ENCODE data around the gene ADAP1. TPM values are rescaled to one million over a fixed set of nuclear protein-coding genes. Genes with fewer than 3 reads are reported as not detected.

The ADAP1 gene
- total and polyA plus RNA-seq, 12 donors = 2.3 to 14.9 (median 9.7) TPM

DNA sequence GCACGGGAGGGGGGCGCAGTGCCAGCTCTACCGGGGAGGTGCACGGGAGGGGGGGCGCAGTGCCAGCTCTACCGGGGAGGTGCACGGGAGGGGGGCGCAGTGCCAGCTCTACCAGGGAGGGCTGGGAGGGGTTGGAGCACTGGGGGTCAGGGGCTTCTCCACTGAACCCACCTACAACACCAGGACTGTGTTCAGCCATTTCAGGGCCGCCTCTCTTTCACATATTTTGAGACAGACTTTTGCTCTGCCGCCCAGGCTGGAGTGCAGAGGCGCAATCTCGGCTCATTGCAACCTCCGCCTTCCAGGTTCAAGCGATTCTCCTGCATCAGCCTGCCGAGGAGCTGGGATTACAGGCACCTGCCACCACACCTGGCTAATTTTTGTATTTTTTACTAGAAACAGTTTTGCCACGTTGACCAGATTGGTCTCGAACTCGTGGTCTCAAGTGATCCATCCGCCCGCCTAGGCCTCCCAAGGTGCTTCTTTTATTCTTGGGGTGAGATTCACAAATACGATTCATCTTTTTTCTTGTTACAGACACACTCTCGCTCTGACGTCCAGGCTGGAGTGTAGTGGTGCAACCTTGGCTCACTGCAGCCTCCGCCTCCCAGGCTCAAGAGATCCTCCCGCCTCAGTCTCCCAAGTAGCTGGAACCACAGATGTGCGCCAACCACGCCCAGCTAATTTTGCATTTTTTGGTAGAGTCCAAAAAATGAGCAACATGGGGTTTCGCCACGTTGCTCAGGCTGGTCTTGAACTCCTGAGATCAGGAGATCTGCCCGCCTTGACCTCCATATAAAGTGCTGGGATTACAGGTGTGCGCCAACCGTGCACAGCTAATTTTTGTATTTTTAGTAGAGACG lies 37.0 kb downstream of the ADAP1 start:
- TF ChIP-seq, protein P1, sequence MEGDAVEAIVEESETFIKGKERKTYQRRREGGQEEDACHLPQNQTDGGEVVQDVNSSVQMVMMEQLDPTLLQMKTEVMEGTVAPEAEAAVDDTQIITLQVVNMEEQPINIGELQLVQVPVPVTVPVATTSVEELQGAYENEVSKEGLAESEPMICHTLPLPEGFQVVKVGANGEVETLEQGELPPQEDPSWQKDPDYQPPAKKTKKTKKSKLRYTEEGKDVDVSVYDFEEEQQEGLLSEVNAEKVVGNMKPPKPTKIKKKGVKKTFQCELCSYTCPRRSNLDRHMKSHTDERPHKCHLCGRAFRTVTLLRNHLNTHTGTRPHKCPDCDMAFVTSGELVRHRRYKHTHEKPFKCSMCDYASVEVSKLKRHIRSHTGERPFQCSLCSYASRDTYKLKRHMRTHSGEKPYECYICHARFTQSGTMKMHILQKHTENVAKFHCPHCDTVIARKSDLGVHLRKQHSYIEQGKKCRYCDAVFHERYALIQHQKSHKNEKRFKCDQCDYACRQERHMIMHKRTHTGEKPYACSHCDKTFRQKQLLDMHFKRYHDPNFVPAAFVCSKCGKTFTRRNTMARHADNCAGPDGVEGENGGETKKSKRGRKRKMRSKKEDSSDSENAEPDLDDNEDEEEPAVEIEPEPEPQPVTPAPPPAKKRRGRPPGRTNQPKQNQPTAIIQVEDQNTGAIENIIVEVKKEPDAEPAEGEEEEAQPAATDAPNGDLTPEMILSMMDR (IDR thresholded peaks at IDR 0.05) = no peak
- WGBS, 2 donors = 88 to 94% methylated on average over 26 to 28 of the region's 33 CpGs
- Histone ChIP-seq H3K36me3 (no peaks in the 10 kb centered on the region), H3K27ac (no peak overlapping the region), H3K4me1 (peaks cover 0 to 12% (median 0%) of the 10 kb centered on the region in 9 donors), H3K9me3 (no peaks in the 10 kb centered on the region), H3K4me3 (no peak overlapping the region), H3K27me3 (peaks cover 0 to 13% (median 0%) of the 10 kb centered on the region in 7 donors)
- no peak for ATAC-seq
- peak in 1 of 2 donors; percentile 3 for DNase-seq
- intact Hi-C loops (cut with DNase I) = no loop called here

- peak in 1 of 2 donors; percentile 28 for DNase-seq
- H3K9me3 ChIP-seq = no peaks in the 10 kb centered on the region
- intact Hi-C loops (cut with DNase I) = no loop called here
- H3K4me3 ChIP-seq = no peak overlapping the region
- 27 to 31% methylated on average over 17 of the region's 17 CpGs for WGBS, 2 donors
- H3K27me3 ChIP-seq = peaks cover 0 to 6% (median 0%) of the 10 kb centered on the region in 7 donors
- TF ChIP-seq, protein P1 (IDR thresholded peaks at IDR 0.05) = no peak
- ATAC-seq = no peak
- H3K27ac ChIP-seq = no peak overlapping the region
- no peaks in the 10 kb centered on the region for H3K36me3 ChIP-seq
- H3K4me1 ChIP-seq = peaks cover 0 to 5% (median 0%) of the 10 kb centered on the region in 9 donors
These were observed 38.1 kb downstream of the ADAP1 start for GRCh38 chr7:916291-916941.

DNA sequence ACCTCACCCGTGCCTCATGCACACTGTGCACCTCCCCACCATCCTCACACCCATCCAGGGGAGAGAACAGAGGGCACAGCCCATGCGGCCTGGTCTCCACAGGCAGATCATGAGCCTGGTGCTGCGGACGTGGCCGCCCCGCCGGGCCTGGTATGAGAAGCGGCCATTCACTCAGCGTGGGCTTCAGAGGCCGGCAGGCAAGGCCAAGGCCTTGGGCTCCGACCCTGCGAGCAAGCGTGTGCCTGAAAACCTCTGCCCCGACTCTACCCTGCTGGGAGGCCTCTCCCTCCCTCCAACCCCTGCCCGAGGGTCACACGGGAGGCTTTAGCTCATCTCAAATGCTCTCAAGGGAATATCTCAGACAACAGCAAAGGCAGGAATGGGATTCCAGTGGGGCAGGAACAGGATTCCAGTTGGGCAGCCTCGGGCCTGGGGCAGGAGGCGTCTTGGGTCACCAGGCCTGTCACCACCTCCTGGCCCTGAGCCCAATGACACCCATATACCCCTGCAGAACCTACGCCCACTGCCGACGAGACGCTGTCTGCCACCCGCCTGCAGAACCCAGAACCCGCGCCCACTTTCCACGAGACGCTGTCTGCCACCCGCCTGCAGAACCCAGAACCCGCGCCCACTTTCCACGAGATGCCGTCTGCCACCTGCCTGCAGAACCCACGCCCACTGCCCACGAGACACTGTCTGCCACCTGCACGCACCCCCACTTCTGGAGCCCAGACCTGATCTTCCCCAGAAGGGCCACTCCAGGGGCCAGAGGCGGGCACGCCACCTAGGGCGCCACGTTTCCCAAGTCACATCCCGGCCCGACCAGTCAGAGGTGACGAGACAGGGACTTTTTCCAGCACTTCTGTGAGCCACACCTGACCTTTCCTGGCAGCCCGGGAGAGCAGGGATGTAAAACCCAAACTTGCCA lies 38.9 kb downstream of the ADAP1 start:
- Histone ChIP-seq H3K9me3 (no peaks in the 10 kb centered on the region), H3K27me3 (no peaks in the 10 kb centered on the region), H3K4me1 (peaks cover 0 to 5% (median 0%) of the 10 kb centered on the region in 9 donors), H3K27ac (no peak overlapping the region), H3K36me3 (no peaks in the 10 kb centered on the region), H3K4me3 (no peak overlapping the region)
- intact Hi-C loops (cut with DNase I) = no loop called here
- DNase-seq = no peak
- ATAC-seq = no peak
- TF ChIP-seq, protein P1 (IDR thresholded peaks at IDR 0.05) = no peak
- WGBS, 2 donors = 88% methylated on average over 43 of the region's 43 CpGs

Measured in heart right ventricle (tissue), 16 donors.